GM23338 (cell line): ENCODE results near the gene PKD2L1. TPM values are rescaled to one million over a fixed set of nuclear protein-coding genes. Genes with fewer than 3 reads are reported as not detected.

ENCODE experiments used
- ATAC-seq: fragments of 200-7000 bp; cut with Tn5 transposase; 3 replicates; pipeline ENCODE4 v1.9.1; 2020
- DNase-seq: peaks from one replicate; pipeline ENCODE4 v3.0.0-alpha.2; 2015; ENCODE audit warnings: low spot score
- H2AFZ ChIP-seq: fragments of 200-600 bp; sonication (generic); 2 replicates; pipeline ENCODE4 v1.8.0; 2016; ENCODE audit warnings: antibody characterized with exemption, mild to moderate bottlenecking, moderate library complexity
- H3F3A ChIP-seq: fragments of 200-600 bp; sonication (generic); replicated peaks from 2 replicates; pipeline ENCODE4 v1.8.0; 2017; ENCODE audit warnings: antibody characterized with exemption, mixed run types, low read depth
- H3K27ac ChIP-seq: fragments of 200-600 bp; sonication (generic); 2 replicates; pipeline ENCODE4 v1.6.1; 2016; ENCODE audit warnings: low read depth
- H3K27me3 ChIP-seq: fragments of 200-600 bp; sonication (generic); 2 replicates; pipeline ENCODE4 v1.8.0; 2016; ENCODE audit warnings: mild to moderate bottlenecking, mixed run types, moderate library complexity; ENCODE audit not compliant: insufficient read depth
- H3K36me3 ChIP-seq: fragments of 200-600 bp; sonication (generic); 2 replicates; pipeline ENCODE4 v1.8.0; 2016; ENCODE audit warnings: mild to moderate bottlenecking; ENCODE audit not compliant: insufficient read depth
- H3K4me1 ChIP-seq: fragments of 200-600 bp; sonication (generic); 2 replicates; pipeline ENCODE4 v1.8.0; 2016; ENCODE audit warnings: mild to moderate bottlenecking, moderate library complexity; ENCODE audit not compliant: insufficient read depth
- H3K4me2 ChIP-seq: fragments of 200-600 bp; sonication (generic); 2 replicates; pipeline ENCODE4 v1.7.1; 2017; ENCODE audit warnings: mixed run types
- H3K4me3 ChIP-seq: fragments of 200-600 bp; sonication (generic); 2 replicates; pipeline ENCODE4 v1.6.1; 2016; ENCODE audit warnings: mixed run types
- H3K79me2 ChIP-seq: fragments of 200-600 bp; sonication (generic); replicated peaks from 2 replicates; pipeline ENCODE4 v1.8.0; 2017; ENCODE audit warnings: mild to moderate bottlenecking; ENCODE audit not compliant: insufficient read depth
- H3K9me2 ChIP-seq: fragments of 200-600 bp; sonication (generic); 2 replicates; pipeline ENCODE4 v1.8.0; 2017; ENCODE audit not compliant: insufficient read depth
- H4K20me1 ChIP-seq: fragments of 200-600 bp; sonication (generic); replicated peaks from 2 replicates; pipeline ENCODE4 v1.8.0; 2017; ENCODE audit warnings: mild to moderate bottlenecking; ENCODE audit not compliant: insufficient read depth
- H3K27ac Mint-ChIP-seq: 2 replicates; pipeline ENCODE4 v1.8.0; 2020; ENCODE audit warnings: inconsistent platforms, mild to moderate bottlenecking, moderate library complexity, mixed read lengths
- H3K27me3 Mint-ChIP-seq: 3 replicates; pipeline ENCODE4 v1.8.0; 2022; ENCODE audit warnings: low read depth, mild to moderate bottlenecking, moderate library complexity, mixed read lengths, inconsistent platforms; ENCODE audit not compliant: insufficient read depth, poor library complexity
- H3K36me3 Mint-ChIP-seq: 3 replicates; pipeline ENCODE4 v1.8.0; 2021; ENCODE audit warnings: low read depth, mild to moderate bottlenecking, inconsistent platforms, moderate library complexity, mixed read lengths
- H3K4me1 Mint-ChIP-seq: 3 replicates; pipeline ENCODE4 v1.8.0; 2020; ENCODE audit warnings: mild to moderate bottlenecking, inconsistent platforms, mixed read lengths
- H3K4me3 Mint-ChIP-seq: 3 replicates; pipeline ENCODE4 v1.8.0; 2021; ENCODE audit warnings: moderate library complexity, mild to moderate bottlenecking, inconsistent platforms, mixed read lengths
- H3K9me3 Mint-ChIP-seq: 3 replicates; pipeline ENCODE4 v1.8.0; 2020; ENCODE audit warnings: moderate library complexity, mild to moderate bottlenecking, inconsistent platforms, mixed read lengths
- CREB1 ChIP-seq: fragments of 250-450 bp; sonication (Bioruptor Pico); IDR thresholded peaks from 2 replicates; pipeline ENCODE4 v1.5.0; 2020; ENCODE audit warnings: low read depth, mild to moderate bottlenecking, moderate library complexity
- EZH2phosphoT487 ChIP-seq: fragments of 200-600 bp; sonication (generic); IDR thresholded peaks from one replicate; pipeline ENCODE4 v1.8.1; 2018; ENCODE audit warnings: antibody characterized with exemption; ENCODE audit not compliant: unreplicated experiment
- NANOG ChIP-seq: IDR thresholded peaks from 2 replicates; pipeline ENCODE4 v1.6.1; 2016; ENCODE audit warnings: antibody characterized with exemption, borderline replicate concordance
- POLR2AphosphoS5 ChIP-seq: IDR thresholded peaks from 2 replicates; pipeline ENCODE4 v1.6.1; 2016; ENCODE audit warnings: antibody characterized with exemption, low read depth
- STAT1 ChIP-seq: IDR thresholded peaks from one replicate; pipeline ENCODE4 v1.6.1; 2016; ENCODE audit warnings: antibody characterized with exemption; ENCODE audit not compliant: unreplicated experiment
- ZNF331 ChIP-seq: fragments of 250-450 bp; sonication (Bioruptor Pico); IDR thresholded peaks from 2 replicates; pipeline ENCODE4 v1.5.0; 2020; ENCODE audit warnings: low read depth, mild to moderate bottlenecking, moderate library complexity
- polyA plus RNA-seq: library from polyadenylated mRNA; unstranded; fragments of >200 nt; fragmentation: Nextera tagmentation; extraction: Ambion mirVana; gene quantifications from 2 replicates; pipeline ENCODE4 v1.2.1, GENCODE V29; 2016
- total RNA-seq: library from RNA; depleted of rRNA; stranded (reverse); fragments of >200 nt; shearing (Covaris generic); gene quantifications from 2 replicates; pipeline ENCODE4 v1.2.3, GENCODE V29; 2014
- TF ChIP-seq, protein P1 (sequence below), 2 experiments: fragments of 200-600 bp in 1 of 2; sonication (generic) in 1 of 2; conservative IDR thresholded peaks; 2 replicates each; pipeline versions ENCODE4 v1.5.1 to v1.6.1; 2016 to 2017; ENCODE audit warnings: antibody characterized with exemption in 2 of 2, low read depth in 2 of 2, mild to moderate bottlenecking in 2 of 2, moderate library complexity in 1 of 2
- TF ChIP-seq, protein P2 (sequence below): fragments of 250-450 bp; sonication (Bioruptor Pico); IDR thresholded peaks from 2 replicates; pipeline ENCODE4 v1.5.0; 2020; ENCODE audit warnings: mild to moderate bottlenecking, moderate library complexity
- TF ChIP-seq, protein P3 (sequence below): IDR thresholded peaks from 2 replicates; pipeline ENCODE4 v1.6.1; 2016; ENCODE audit warnings: antibody characterized with exemption

PKD2L1 gene
- total and polyA plus RNA-seq, 2 experiments from 2014 or later: not detected

DNA sequence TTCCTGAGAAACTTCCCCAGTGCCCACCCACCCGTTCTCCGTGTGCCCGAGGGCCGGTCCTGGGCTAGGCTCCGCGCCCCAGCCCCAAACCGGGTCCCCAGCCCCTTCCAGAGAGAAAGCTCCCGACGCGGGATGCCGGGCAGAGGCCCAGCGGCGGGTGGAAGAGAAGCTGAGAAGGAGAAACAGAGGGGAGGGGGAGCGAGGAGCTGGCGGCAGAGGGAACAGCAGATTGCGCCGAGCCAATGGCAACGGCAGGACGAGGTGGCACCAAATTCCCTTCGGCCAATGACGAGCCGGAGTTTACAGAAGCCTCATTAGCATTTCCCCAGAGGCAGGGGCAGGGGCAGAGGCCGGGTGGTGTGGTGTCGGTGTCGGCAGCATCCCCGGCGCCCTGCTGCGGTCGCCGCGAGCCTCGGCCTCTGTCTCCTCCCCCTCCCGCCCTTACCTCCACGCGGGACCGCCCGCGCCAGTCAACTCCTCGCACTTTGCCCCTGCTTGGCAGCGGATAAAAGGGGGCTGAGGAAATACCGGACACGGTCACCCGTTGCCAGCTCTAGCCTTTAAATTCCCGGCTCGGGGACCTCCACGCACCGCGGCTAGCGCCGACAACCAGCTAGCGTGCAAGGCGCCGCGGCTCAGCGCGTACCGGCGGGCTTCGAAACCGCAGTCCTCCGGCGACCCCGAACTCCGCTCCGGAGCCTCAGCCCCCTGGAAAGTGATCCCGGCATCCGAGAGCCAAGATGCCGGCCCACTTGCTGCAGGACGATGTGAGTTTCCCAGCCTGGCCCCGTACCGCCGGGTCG, 16.9 kb upstream of the PKD2L1 start, which contains the start of gene SCD:
Gene SCD (plus strand): TSS at position 469 of the 803 bp plus-strand sequence. CDS start 272 bp downstream, at position 741.
- Mint-ChIP-seq H3K27ac (peak within 1 kb of the TSS; percentile 92), H3K4me1 (peaks cover 54% of the 10 kb centered on the region), H3K4me3 (peak within 1 kb of the TSS; percentile 92), H3K36me3 (peaks cover 45% of the 10 kb centered on the region), H3K9me3 (no peaks in the 10 kb centered on the region), H3K27me3 (peaks cover 14% of the 10 kb centered on the region)
- Histone ChIP-seq H3K36me3 (peaks cover 39% of the 10 kb centered on the region), H3K27ac (peak within 1 kb of the TSS; percentile 94), H3K9me2 (no peaks in the 10 kb centered on the region), H2AFZ (no peak within 1 kb of the TSS), H3K4me3 (peak within 1 kb of the TSS; percentile 100), H3F3A (peaks cover 24% of the 10 kb centered on the region), H3K4me1 (peaks cover 54% of the 10 kb centered on the region), H4K20me1 (peaks cover 42% of the 10 kb centered on the region), H3K27me3 (no peaks in the 10 kb centered on the region), H3K4me2 (peak within 1 kb of the TSS; percentile 99), H3K79me2 (peaks cover 64% of the 10 kb centered on the region)
- DNase-seq: peak; percentile 99
- peak; percentile 70 for TF ChIP-seq POLR2AphosphoS5
- TF ChIP-seq, protein P1, sequence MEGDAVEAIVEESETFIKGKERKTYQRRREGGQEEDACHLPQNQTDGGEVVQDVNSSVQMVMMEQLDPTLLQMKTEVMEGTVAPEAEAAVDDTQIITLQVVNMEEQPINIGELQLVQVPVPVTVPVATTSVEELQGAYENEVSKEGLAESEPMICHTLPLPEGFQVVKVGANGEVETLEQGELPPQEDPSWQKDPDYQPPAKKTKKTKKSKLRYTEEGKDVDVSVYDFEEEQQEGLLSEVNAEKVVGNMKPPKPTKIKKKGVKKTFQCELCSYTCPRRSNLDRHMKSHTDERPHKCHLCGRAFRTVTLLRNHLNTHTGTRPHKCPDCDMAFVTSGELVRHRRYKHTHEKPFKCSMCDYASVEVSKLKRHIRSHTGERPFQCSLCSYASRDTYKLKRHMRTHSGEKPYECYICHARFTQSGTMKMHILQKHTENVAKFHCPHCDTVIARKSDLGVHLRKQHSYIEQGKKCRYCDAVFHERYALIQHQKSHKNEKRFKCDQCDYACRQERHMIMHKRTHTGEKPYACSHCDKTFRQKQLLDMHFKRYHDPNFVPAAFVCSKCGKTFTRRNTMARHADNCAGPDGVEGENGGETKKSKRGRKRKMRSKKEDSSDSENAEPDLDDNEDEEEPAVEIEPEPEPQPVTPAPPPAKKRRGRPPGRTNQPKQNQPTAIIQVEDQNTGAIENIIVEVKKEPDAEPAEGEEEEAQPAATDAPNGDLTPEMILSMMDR (conservative IDR thresholded peaks at IDR 0.05; ENCODE audit: low read depth in 2 of 2): no peak
- no peak for TF ChIP-seq EZH2phosphoT487
- TF ChIP-seq CREB1: no peak
- no peak for TF ChIP-seq ZNF331 (CRISPR knock-in tag)
- TF ChIP-seq NANOG: no peak
- TF ChIP-seq, protein P2, sequence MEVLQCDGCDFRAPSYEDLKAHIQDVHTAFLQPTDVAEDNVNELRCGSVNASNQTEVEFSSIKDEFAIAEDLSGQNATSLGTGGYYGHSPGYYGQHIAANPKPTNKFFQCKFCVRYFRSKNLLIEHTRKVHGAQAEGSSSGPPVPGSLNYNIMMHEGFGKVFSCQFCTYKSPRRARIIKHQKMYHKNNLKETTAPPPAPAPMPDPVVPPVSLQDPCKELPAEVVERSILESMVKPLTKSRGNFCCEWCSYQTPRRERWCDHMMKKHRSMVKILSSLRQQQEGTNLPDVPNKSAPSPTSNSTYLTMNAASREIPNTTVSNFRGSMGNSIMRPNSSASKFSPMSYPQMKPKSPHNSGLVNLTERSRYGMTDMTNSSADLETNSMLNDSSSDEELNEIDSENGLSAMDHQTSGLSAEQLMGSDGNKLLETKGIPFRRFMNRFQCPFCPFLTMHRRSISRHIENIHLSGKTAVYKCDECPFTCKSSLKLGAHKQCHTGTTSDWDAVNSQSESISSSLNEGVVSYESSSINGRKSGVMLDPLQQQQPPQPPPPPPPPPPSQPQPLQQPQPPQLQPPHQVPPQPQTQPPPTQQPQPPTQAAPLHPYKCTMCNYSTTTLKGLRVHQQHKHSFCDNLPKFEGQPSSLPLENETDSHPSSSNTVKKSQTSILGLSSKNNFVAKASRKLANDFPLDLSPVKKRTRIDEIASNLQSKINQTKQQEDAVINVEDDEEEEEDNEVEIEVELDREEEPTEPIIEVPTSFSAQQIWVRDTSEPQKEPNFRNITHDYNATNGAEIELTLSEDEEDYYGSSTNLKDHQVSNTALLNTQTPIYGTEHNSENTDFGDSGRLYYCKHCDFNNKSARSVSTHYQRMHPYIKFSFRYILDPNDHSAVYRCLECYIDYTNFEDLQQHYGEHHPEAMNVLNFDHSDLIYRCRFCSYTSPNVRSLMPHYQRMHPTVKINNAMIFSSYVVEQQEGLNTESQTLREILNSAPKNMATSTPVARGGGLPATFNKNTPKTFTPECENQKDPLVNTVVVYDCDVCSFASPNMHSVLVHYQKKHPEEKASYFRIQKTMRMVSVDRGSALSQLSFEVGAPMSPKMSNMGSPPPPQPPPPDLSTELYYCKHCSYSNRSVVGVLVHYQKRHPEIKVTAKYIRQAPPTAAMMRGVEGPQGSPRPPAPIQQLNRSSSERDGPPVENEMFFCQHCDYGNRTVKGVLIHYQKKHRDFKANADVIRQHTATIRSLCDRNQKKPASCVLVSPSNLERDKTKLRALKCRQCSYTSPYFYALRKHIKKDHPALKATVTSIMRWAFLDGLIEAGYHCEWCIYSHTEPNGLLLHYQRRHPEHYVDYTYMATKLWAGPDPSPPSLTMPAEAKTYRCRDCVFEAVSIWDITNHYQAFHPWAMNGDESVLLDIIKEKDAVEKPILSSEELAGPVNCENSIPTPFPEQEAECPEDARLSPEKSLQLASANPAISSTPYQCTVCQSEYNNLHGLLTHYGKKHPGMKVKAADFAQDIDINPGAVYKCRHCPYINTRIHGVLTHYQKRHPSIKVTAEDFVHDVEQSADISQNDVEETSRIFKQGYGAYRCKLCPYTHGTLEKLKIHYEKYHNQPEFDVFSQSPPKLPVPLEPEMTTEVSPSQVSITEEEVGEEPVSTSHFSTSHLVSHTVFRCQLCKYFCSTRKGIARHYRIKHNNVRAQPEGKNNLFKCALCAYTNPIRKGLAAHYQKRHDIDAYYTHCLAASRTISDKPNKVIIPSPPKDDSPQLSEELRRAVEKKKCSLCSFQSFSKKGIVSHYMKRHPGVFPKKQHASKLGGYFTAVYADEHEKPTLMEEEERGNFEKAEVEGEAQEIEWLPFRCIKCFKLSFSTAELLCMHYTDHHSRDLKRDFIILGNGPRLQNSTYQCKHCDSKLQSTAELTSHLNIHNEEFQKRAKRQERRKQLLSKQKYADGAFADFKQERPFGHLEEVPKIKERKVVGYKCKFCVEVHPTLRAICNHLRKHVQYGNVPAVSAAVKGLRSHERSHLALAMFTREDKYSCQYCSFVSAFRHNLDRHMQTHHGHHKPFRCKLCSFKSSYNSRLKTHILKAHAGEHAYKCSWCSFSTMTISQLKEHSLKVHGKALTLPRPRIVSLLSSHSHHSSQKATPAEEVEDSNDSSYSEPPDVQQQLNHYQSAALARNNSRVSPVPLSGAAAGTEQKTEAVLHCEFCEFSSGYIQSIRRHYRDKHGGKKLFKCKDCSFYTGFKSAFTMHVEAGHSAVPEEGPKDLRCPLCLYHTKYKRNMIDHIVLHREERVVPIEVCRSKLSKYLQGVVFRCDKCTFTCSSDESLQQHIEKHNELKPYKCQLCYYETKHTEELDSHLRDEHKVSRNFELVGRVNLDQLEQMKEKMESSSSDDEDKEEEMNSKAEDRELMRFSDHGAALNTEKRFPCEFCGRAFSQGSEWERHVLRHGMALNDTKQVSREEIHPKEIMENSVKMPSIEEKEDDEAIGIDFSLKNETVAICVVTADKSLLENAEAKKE (CRISPR knock-in tag): no peak
- TF ChIP-seq, protein P3, sequence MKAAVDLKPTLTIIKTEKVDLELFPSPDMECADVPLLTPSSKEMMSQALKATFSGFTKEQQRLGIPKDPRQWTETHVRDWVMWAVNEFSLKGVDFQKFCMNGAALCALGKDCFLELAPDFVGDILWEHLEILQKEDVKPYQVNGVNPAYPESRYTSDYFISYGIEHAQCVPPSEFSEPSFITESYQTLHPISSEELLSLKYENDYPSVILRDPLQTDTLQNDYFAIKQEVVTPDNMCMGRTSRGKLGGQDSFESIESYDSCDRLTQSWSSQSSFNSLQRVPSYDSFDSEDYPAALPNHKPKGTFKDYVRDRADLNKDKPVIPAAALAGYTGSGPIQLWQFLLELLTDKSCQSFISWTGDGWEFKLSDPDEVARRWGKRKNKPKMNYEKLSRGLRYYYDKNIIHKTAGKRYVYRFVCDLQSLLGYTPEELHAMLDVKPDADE: peak; percentile 48; the same call in 1 of the 2 replicates
- no peak for TF ChIP-seq STAT1
- ATAC-seq: peak; percentile 86
